Measurements from ENCODE around the gene TBC1D14. TPM values are rescaled to one million over a fixed set of nuclear protein-coding genes. Genes with fewer than 3 reads are reported as not detected.

Gene TBC1D14
- total and polyA plus RNA-seq, 2 of the 8 experiments (the other 6 are each of a cell fraction or from before 2014, with no cell fraction given): 45.6 to 48.2 TPM

DNA sequence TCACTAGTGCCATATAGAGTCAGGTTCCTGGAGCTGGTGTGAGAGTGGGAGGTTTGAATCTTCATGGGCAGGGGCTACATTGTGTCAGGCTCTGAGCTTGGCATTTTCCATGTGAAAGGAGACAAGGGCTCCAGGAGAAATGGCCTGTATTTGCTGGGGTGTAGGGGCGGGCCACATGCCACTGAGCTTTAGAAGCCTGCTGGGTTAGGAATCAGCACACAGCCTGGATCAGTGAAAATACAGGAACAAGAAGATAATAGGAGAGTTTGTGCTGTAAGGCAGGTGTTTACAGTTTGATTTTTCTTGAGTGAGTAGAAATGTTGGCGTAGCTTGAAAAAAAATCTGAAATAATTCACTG lies 35.4 kb downstream of the TBC1D14 start:
- peaks cover 0 to 1% of the 10 kb centered on the region in 2 experiments for H4K20me1 ChIP-seq (replicated peaks in 1 of 2; ENCODE audit: control insufficient read depth in 1 of 2, insufficient read depth in 2 of 2, low read length in 2 of 2)
- no peak overlapping the region for H2BK120ac ChIP-seq (replicated peaks; ENCODE audit: low read depth, low read length)
- WGBS, 2 experiments (ENCODE audit: extremely low coverage in 1 of 2, insufficient coverage in 1 of 2, insufficient read length in 1 of 2, insufficient replicate concordance in 2 of 2, low coverage in 1 of 2, low lambda C conversion rate in 2 of 2, missing lambda C conversion rate in 1 of 2): 57% methylated on average over 2 of the region's 2 CpGs; no CpG with 5 or more reads in 1 of the 2 experiments
- ChIA-PET POLR2A (ENCODE audit: partially characterized antibody) (interaction anchor here (0.7 to 3.3 kb wide), 6 partner anchors 10 to 41 kb away, joined by 3 to 22 read pairs (median 4); partner anchors contain the start of gene TBC1D14), CTCF (ENCODE audit: partially characterized antibody) (interaction anchor here (0.6 to 8.3 kb wide), 10 partner anchors 10 to 102 kb away, joined by 3 to 28 read pairs (median 4); no protein-coding TSS in a partner anchor)
- no peak overlapping the region for H3K18ac ChIP-seq (ENCODE audit: extremely low read depth, low read length)
- H3K56ac ChIP-seq (replicated peaks; ENCODE audit: insufficient read length, low read depth, low read length): no peak overlapping the region
- H4K5ac ChIP-seq (ENCODE audit: insufficient read length, low read depth, low read length): no peak overlapping the region
- H3K79me2 ChIP-seq (ENCODE audit: control insufficient read depth in 1 of 2, insufficient read depth in 2 of 2, low read length in 2 of 2): peaks cover 0 to 35% of the 10 kb centered on the region in 2 experiments; a peak in 3 of 4 replicates
- no peak overlapping the region for H2BK15ac ChIP-seq (ENCODE audit: low read length)
- 0 out of 2 replicates have a peak overlapping the region, but pooled peaks have one; percentile 82 for H2AK5ac ChIP-seq (ENCODE audit: low read depth, low read length)
- peak overlapping the region; percentile 57 for H3K27ac ChIP-seq (ENCODE audit: low read depth, low read length)
- no peak for DNase-seq (ENCODE audit: low read depth in 1 of 2, low spot score in 2 of 2)
- H2BK20ac ChIP-seq (ENCODE audit: low read length): no peak overlapping the region
- H2BK12ac ChIP-seq (ENCODE audit: low read depth, low read length): peak overlapping the region; percentile 92
- peak overlapping the region; percentile 29 to 35; a peak in 1 of 4 replicates for H3K4me2 ChIP-seq (ENCODE audit: insufficient read depth in 1 of 2, low read depth in 2 of 2, low read length in 2 of 2)
- no peak for FAIRE-seq
- H3K4me3 ChIP-seq (ENCODE audit: extremely low read depth in 1 of 4, insufficient read depth in 2 of 4, low read depth in 3 of 4, low read length in 4 of 4): no peak overlapping the region
- H3K23ac ChIP-seq (ENCODE audit: insufficient read length): no peak overlapping the region
- no peak overlapping the region for H3K4ac ChIP-seq (replicated peaks; ENCODE audit: insufficient read length, low read depth, low read length)
- peaks cover 16 to 41% (median 25%) of the 10 kb centered on the region in 4 experiments for H3K4me1 ChIP-seq (replicated peaks in 1 of 4; ENCODE audit: control insufficient read depth in 3 of 4, insufficient read depth in 4 of 4, low read length in 3 of 4)
- H4K91ac ChIP-seq (replicated peaks; ENCODE audit: insufficient read length, low read length): peak overlapping the region; percentile 22
- no peak overlapping the region for H3K14ac ChIP-seq (ENCODE audit: insufficient read length)
- H2AFZ ChIP-seq (ENCODE audit: low read length): no peak overlapping the region
- no peak overlapping the region for H3K9ac ChIP-seq (replicated peaks in 1 of 4; ENCODE audit: extremely low read depth in 1 of 4, low read depth in 3 of 4, low read length in 3 of 4)
- H3K9me3 ChIP-seq (ENCODE audit: insufficient read depth in 2 of 2, low read depth in 1 of 2, low read length in 1 of 2): no peaks in the 10 kb centered on the region
- no peaks in the 10 kb centered on the region for H3K36me3 ChIP-seq (ENCODE audit: control insufficient read depth in 2 of 4, insufficient read depth in 4 of 4, low read length in 3 of 4)
- H4K8ac ChIP-seq (ENCODE audit: extremely low read depth, insufficient read depth, low read length): peak overlapping the region; percentile 73; the same call in 1 of the 2 replicates
- TF ChIP-seq CHD2 (IDR thresholded peaks at IDR 0.05; ENCODE audit: low read length): no peak
- TF ChIP-seq SP1 (IDR thresholded peaks at IDR 0.05; ENCODE audit: low read depth, low read length): 0 out of 2 replicates have a peak, but pooled peaks have one; percentile 17
- TF ChIP-seq KDM4A (IDR thresholded peaks at IDR 0.05; ENCODE audit: low read depth, low read length, severe bottlenecking): no peak
- TF ChIP-seq USF2 (IDR thresholded peaks at IDR 0.05; ENCODE audit: low read length): no peak
- no peaks in the 10 kb centered on the region for H3K23me2 ChIP-seq (ENCODE audit: low read depth, low read length)
- H3K27me3 ChIP-seq (replicated peaks in 1 of 4; ENCODE audit: control insufficient read depth in 3 of 4, extremely low read depth in 1 of 4, insufficient read depth in 3 of 4, low read length in 3 of 4): no peaks in the 10 kb centered on the region
- peaks cover 10% of the 10 kb centered on the region for H3K79me1 ChIP-seq (ENCODE audit: low read depth, low read length)
- peak overlapping the region; percentile 85; the same call in 1 of the 2 replicates for H2BK5ac ChIP-seq (ENCODE audit: low read depth, low read length)
